ENCODE results near the gene AGAP5. TPM values are rescaled to one million over a fixed set of nuclear protein-coding genes. Genes with fewer than 3 reads are reported as not detected.
"Not testable (repeated sequence)": the region's sequence is repeated elsewhere in the genome, so short reads cannot be mapped to it uniquely, and the experiment has no call there.

The AGAP5 gene
- total and polyA plus RNA-seq, 4 experiments from 2014 or later = 0.15 to 15.3 (median 13.6) TPM; not detected in 1

DNA sequence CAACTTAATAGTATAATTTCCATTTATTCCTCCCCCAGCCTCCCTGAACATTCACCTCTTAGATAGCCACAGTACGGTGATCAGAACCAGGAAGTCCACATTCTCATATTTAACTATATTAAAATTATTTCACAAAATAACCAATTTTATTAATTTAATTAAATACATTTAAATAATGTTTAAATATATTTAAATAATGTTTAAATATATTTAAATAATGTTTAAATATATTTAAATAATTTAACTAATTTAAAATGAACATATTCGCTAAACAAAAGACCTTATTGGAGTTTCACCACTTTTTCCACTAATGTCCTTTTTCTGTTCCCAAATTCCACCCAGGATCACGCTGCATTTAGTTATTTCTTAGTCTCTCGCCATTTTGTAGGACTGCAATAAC lies 29.5 kb downstream of the AGAP5 start:
- H3K36me3 Mint-ChIP-seq; POLR2A ChIA-PET (ENCODE audit: partially characterized antibody); H3K9me3 ChIP-seq (ENCODE audit: control insufficient read depth in 1 of 2, low read length in 2 of 2); H3K4me3 ChIP-seq (ENCODE audit: low read length in 2 of 2); H3K9me3 Mint-ChIP-seq; H3K27me3 ChIP-seq (ENCODE audit: insufficient read depth, low read length); intact Hi-C loops (cut with micrococcal nuclease); H3K27ac Mint-ChIP-seq; H3K27me3 Mint-ChIP-seq; H3K4me1 Mint-ChIP-seq; DNase-seq; H3K4me1 ChIP-seq (ENCODE audit: insufficient read depth, low read length); CTCF ChIA-PET (ENCODE audit: partially characterized antibody); H3K4me3 Mint-ChIP-seq; H3K27ac ChIP-seq (ENCODE audit: low read depth, low read length); H3K36me3 ChIP-seq (ENCODE audit: insufficient read depth, low read length): not testable (repeated sequence)

DNA sequence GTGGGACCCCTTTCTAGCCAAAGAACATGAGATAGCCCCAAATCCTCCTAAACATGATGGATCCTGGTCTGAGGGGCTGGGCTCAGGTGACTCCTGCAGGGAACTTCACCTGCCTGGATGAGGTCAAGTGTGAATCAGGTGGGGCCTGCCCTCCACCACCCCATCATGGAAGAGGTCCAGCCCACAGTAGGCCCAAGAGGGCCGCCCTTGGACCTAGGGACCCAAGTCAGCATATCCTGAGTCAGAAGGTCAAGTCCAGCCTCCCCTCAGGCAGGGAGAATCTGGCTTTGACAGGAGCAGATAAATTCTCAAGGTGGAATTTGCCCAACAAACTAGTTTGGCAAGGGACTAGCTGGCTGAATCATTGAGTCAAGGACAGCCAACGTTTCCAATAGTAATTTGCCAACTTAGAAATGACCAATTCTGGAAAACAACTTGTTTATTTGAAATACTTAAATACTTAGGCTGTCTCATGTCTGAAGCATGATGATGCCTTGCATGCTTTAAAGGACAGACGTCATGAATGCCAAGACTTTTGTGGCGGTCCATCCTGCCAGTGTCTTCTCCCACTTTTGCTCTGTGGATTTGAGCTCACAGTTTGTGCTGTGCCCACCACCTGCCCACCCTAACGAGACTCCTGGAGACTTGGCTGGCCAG lies 31.6 kb downstream of the AGAP5 start:
- not testable (repeated sequence) for H3K9me3 ChIP-seq (ENCODE audit: control insufficient read depth in 1 of 2, low read length in 2 of 2); H3K9me3 Mint-ChIP-seq

GRCh38 chr10:73665581-73665980 lies 32.3 kb downstream of the AGAP5 start:
- H3K4me3 ChIP-seq (ENCODE audit: low read length in 2 of 2); H3K4me3 Mint-ChIP-seq; H3K27ac Mint-ChIP-seq; H3K9me3 ChIP-seq (ENCODE audit: control insufficient read depth in 1 of 2, low read length in 2 of 2); H3K4me1 Mint-ChIP-seq; H3K27ac ChIP-seq (ENCODE audit: low read depth, low read length); DNase-seq; H3K36me3 ChIP-seq (ENCODE audit: insufficient read depth, low read length); intact Hi-C loops (cut with micrococcal nuclease); H3K27me3 Mint-ChIP-seq; POLR2A ChIA-PET (ENCODE audit: partially characterized antibody); H3K9me3 Mint-ChIP-seq; H3K4me1 ChIP-seq (ENCODE audit: insufficient read depth, low read length); H3K27me3 ChIP-seq (ENCODE audit: insufficient read depth, low read length); H3K36me3 Mint-ChIP-seq; CTCF ChIA-PET (ENCODE audit: partially characterized antibody): not testable (repeated sequence)

More for the DNA sequence above, 31.6 kb downstream of the AGAP5 start:
- DNase-seq; H3K4me3 Mint-ChIP-seq; H3K27me3 Mint-ChIP-seq; H3K36me3 Mint-ChIP-seq; H3K36me3 ChIP-seq (ENCODE audit: insufficient read depth, low read length); H3K27ac Mint-ChIP-seq; CTCF ChIA-PET (ENCODE audit: partially characterized antibody); POLR2A ChIA-PET (ENCODE audit: partially characterized antibody); H3K4me1 Mint-ChIP-seq; H3K27ac ChIP-seq (ENCODE audit: low read depth, low read length); H3K27me3 ChIP-seq (ENCODE audit: insufficient read depth, low read length); intact Hi-C loops (cut with micrococcal nuclease); H3K4me1 ChIP-seq (ENCODE audit: insufficient read depth, low read length); H3K4me3 ChIP-seq (ENCODE audit: low read length in 2 of 2): not testable (repeated sequence)

DNA sequence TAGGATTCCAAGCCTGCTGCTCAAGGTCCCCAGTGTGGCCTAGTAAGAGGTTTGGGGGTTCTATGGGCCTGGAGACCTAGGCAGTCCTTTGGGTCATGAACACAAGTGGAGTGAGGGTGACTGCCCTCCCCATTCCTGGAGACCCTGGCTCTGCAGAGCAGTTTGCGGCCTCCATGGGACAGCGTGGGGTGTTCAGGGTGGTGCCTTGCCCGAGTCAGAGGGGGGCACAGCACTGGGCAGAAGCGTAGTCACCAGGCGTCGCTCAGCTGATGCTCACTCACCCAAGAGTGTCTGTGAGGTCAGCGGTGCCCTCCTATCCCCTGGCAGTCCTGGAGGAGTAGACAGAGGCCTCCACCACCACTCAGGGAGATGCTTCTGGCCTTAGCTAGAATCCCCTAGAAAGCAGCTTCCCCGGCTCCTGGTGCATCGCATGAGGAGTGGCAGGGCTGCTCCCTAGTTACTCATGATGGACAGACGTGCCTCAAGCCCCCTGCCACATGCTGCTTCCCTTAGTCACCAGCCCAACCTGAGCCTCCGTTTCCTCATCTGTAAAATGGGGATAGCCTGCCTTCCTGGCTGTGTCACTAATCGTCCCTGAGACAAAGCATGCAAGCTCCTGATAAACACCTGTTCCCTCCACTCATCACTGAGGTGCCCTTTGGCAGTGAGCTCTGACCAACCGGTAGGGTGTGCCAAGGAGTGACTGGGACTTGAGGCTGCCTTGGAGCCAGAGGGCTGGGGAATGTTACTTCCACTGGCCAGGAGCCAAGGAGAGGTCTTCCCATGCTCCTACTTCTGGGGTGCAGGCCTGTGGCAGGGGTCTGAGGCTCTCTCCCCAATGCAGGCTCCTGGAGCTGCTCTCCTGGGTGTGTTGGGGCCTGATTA lies 33.5 kb downstream of the AGAP5 start:
- H3K36me3 Mint-ChIP-seq; H3K4me3 Mint-ChIP-seq; POLR2A ChIA-PET (ENCODE audit: partially characterized antibody); H3K27ac ChIP-seq (ENCODE audit: low read depth, low read length); H3K9me3 Mint-ChIP-seq; H3K27me3 ChIP-seq (ENCODE audit: insufficient read depth, low read length); DNase-seq; H3K4me1 Mint-ChIP-seq; CTCF ChIA-PET (ENCODE audit: partially characterized antibody); H3K27ac Mint-ChIP-seq; H3K27me3 Mint-ChIP-seq; H3K9me3 ChIP-seq (ENCODE audit: control insufficient read depth in 1 of 2, low read length in 2 of 2); H3K4me1 ChIP-seq (ENCODE audit: insufficient read depth, low read length); H3K36me3 ChIP-seq (ENCODE audit: insufficient read depth, low read length); intact Hi-C loops (cut with micrococcal nuclease); H3K4me3 ChIP-seq (ENCODE audit: low read length in 2 of 2): not testable (repeated sequence)

GRCh38 chr10:73663621-73664020 lies 34.3 kb downstream of the AGAP5 start:
- H3K27ac Mint-ChIP-seq = not testable (repeated sequence)

GRCh38 chr10:73662705-73663104 lies 35.2 kb downstream of the AGAP5 start:
- H3K9me3 ChIP-seq (ENCODE audit: control insufficient read depth in 1 of 2, low read length in 2 of 2); H3K27ac ChIP-seq (ENCODE audit: low read depth, low read length); POLR2A ChIA-PET (ENCODE audit: partially characterized antibody); H3K9me3 Mint-ChIP-seq; H3K36me3 ChIP-seq (ENCODE audit: insufficient read depth, low read length); CTCF ChIA-PET (ENCODE audit: partially characterized antibody); H3K27ac Mint-ChIP-seq; H3K27me3 Mint-ChIP-seq; H3K4me1 ChIP-seq (ENCODE audit: insufficient read depth, low read length); H3K36me3 Mint-ChIP-seq; H3K4me3 Mint-ChIP-seq; H3K4me1 Mint-ChIP-seq; DNase-seq; intact Hi-C loops (cut with micrococcal nuclease); H3K4me3 ChIP-seq (ENCODE audit: low read length in 2 of 2); H3K27me3 ChIP-seq (ENCODE audit: insufficient read depth, low read length): not testable (repeated sequence)

More at GRCh38 chr10:73663621-73664020, 34.3 kb downstream of the AGAP5 start:
- H3K36me3 ChIP-seq (ENCODE audit: insufficient read depth, low read length); H3K9me3 Mint-ChIP-seq; H3K36me3 Mint-ChIP-seq; H3K27me3 Mint-ChIP-seq; H3K4me1 ChIP-seq (ENCODE audit: insufficient read depth, low read length); H3K9me3 ChIP-seq (ENCODE audit: control insufficient read depth in 1 of 2, low read length in 2 of 2); CTCF ChIA-PET (ENCODE audit: partially characterized antibody); H3K4me3 ChIP-seq (ENCODE audit: low read length in 2 of 2); H3K4me3 Mint-ChIP-seq; H3K4me1 Mint-ChIP-seq; DNase-seq; POLR2A ChIA-PET (ENCODE audit: partially characterized antibody); H3K27me3 ChIP-seq (ENCODE audit: insufficient read depth, low read length); intact Hi-C loops (cut with micrococcal nuclease); H3K27ac ChIP-seq (ENCODE audit: low read depth, low read length): not testable (repeated sequence)

DNA sequence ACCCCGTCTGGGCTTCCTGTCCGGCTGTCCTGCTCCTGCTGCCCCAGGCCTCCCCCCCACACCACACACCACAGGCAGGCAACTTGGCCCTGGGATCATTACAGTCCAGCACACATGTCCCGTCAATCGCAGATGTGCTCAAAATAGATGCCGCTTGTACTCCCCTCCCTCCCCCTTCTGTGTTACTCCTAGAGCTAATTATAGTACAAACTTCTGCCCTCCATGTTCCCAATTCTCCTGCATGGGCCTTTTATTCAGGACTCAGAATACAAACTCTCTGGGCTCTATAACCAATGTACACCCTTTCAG lies 42.0 kb downstream of the AGAP5 start, which contains the start of gene SYNPO2L:
TSS of gene SYNPO2L (minus strand) at position 40 of the 309 bp plus-strand sequence. CDS start 107 bp downstream, outside the sequence.
- no peak within 1 kb of the TSS for H3K4me3 ChIP-seq (ENCODE audit: low read length in 2 of 2)
- CTCF ChIA-PET (ENCODE audit: partially characterized antibody) = no interaction called here
- Mint-ChIP-seq H3K4me3 (no peak within 1 kb of the TSS), H3K4me1 (no peaks in the 10 kb centered on the region), H3K27me3 (peaks cover 0 to 3% of the 10 kb centered on the region in 2 donors), H3K9me3 (no peaks in the 10 kb centered on the region), H3K27ac (no peak within 1 kb of the TSS), H3K36me3 (no peaks in the 10 kb centered on the region)
- H3K4me1 ChIP-seq (ENCODE audit: insufficient read depth, low read length) = no peaks in the 10 kb centered on the region
- POLR2A ChIA-PET (ENCODE audit: partially characterized antibody) = no interaction called here
- H3K36me3 ChIP-seq (ENCODE audit: insufficient read depth, low read length) = no peaks in the 10 kb centered on the region
- no peak within 1 kb of the TSS for H3K27ac ChIP-seq (ENCODE audit: low read depth, low read length)
- no peaks in the 10 kb centered on the region for H3K27me3 ChIP-seq (ENCODE audit: insufficient read depth, low read length)
- intact Hi-C loops (cut with micrococcal nuclease) = no loop called here
- no peak for DNase-seq
- H3K9me3 ChIP-seq (ENCODE audit: control insufficient read depth in 1 of 2, low read length in 2 of 2) = no peaks in the 10 kb centered on the region

Measured in CD4-positive, alpha-beta memory T cell (primary cell).